GM12872 (cell line): ENCODE data around the gene MMP21.

Source experiments
- CTCF ChIP-seq: IDR thresholded peaks from 3 replicates; pipeline ENCODE4 v1.5.1; 2011; ENCODE audit warnings: low read depth, mild to moderate bottlenecking, low read length, moderate library complexity; ENCODE audit not compliant: insufficient read depth

Gene MMP21

DNA sequence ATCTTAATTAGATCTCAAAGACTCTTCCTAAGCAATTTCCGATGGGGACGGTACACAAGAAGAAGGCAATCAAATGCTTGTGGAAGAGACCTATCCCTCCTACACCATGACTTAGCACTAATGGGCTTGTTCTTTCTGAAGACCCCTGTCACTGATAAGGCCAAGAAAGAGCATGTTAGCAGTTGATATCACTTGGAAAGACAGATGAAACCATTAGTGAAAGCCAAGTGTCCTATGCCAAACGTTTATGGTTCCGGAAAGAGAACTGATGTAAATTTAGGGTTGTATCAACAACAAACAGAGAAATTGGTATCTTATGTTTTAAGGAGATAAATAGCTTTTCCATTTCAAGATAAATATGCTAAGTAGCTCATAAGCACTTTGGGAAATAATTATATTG lies 40.9 kb upstream of the MMP21 start:
- no peak for TF ChIP-seq CTCF

GRCh38 chr10:125815764-125816163 lies 40.1 kb upstream of the MMP21 start:
- TF ChIP-seq CTCF, result no peak

DNA sequence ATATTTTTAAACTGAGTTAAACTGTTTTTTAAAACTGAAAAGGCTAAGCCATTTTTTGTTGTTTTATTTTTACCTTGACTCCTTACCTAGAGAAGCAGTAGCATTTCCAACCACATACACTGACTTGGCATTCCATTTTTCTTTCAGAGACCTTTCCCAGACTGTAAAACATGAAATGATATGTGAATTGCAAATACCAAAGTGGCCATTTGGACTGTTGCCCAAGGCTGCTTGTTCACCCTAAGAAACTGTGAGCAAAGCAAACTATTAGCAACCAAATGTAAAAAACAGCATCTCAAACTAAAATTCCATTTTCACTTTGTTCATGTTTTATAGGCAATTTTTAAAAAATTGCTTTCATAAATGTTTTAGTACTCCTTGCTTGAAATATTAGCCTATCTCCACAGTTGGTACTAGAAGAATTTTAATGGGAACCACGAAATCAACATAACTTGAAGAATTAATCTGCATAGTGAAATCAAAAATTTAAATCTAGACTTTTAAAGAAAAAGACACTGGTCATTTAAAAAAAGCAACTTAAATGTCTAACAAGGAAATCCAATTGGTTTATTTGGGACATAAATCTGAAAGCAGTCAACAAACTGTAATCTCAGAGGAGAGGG lies 36.6 kb upstream of the MMP21 start:
- no peak for TF ChIP-seq CTCF

DNA sequence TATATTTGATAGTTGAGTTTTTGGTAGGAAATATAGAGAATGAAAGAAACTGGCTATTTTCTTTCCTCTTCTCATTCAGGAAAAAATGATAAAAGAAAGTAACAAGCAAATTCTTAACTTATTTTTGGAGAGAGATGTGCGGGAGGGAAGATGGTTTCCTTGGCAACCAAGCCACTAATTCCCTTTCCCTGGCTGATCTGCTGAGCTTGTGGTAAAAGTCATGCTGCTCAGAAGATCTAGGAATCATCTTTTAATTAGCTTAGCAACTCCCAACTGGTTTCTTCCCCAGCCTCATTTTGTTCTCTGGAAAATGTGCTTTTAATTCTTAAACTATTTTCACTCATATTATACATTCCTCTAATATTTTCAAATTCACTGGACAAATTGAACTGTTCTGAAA lies 35.6 kb upstream of the MMP21 start:
- TF ChIP-seq CTCF, result no peak

GRCh38 chr10:125808047-125808446 lies 32.4 kb upstream of the MMP21 start:
- no peak for TF ChIP-seq CTCF

GRCh38 chr10:125802739-125803138 lies 27.1 kb upstream of the MMP21 start:
- no peak for TF ChIP-seq CTCF

DNA sequence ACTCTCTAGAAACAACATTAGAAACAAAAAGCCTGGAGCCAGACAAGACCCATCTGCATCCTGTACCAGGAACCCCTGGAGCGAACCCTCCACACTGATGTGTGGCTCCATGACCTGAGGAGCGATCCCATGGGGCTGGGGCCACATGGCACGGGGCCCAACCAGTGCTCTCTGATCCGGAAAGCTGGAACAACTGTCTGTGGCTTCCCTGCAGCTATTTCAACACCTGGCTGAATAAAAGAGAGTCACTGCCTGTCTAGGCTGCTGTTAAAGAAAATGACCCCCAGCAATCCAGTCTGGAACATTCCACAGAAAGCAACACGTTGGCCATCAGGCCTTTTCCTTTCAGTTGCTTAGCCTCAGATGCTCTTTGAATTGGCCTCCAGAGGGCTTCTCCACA lies 26.5 kb upstream of the MMP21 start:
- no peak for TF ChIP-seq CTCF
